NCI-H2081 (cell line): Measurements from ENCODE around the gene ICAM1.
"Not testable (repeated sequence)": the region's sequence is repeated elsewhere in the genome, so short reads cannot be mapped to it uniquely, and the experiment has no call there.

Experiments
- DNase-seq, 2 experiments: peaks; one replicate each; lab custom pipeline; 2025; lab: John Stamatoyannopoulos, UW

ICAM1 gene

DNA sequence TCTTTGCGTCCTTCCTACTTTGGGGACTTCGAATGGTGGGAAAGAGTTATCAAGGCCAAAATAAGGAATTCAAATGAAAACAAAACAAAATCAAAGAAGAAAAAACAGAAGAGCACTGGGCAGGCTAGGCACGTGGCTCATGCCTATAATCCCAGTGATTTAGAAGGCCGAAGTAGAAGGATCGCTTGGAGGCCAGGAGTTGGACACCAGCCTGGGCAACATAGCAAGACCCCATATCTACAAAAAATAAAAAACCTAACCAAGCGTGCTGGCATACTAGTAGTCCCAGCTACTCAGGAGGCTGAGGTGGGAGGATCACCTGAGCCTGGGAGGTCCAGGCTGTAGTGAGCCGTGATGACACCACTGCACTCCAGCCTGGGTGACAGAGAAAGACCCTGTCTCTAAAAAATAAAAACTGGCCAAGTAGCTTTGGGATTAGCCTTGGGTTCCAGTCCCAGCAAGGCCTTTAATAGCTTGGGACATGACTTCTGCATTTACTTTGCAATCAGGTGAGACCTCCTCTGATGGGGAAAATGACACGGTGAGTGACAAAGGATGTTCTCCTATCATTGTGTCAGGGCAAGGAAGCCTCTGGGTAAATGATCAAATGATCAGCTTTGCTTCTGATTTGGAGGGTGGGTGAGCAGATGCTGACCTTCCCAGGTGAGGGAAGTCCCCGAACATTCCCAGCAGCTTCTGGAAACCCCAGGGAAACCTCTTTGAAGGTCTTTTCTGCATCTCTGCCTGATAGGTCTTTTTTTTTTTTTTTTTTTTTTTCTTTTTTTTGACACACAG is 7.1 kb downstream of the ICAM1 start:
- no peak for DNase-seq

DNA sequence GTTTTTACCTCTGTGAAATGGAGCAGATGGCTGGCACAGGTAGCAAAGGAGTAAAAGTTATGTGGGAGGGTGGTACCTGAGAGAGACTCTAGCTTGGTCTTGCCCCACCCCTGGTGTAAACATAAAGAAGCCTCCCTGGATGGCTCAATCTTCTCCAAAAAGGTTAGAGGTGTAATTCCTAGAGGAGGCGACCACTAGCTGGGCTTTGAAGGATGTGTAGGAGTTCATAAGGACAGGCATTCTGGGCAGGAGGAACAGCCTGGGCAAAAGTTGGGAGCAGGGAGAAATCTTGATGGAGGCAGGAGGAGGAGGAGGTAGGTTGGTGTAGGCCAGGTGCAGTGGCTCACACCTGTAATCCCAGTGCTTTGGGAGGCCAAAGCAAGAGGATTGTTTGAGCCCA is 8.0 kb downstream of the ICAM1 start:
- DNase-seq: no peak

DNA sequence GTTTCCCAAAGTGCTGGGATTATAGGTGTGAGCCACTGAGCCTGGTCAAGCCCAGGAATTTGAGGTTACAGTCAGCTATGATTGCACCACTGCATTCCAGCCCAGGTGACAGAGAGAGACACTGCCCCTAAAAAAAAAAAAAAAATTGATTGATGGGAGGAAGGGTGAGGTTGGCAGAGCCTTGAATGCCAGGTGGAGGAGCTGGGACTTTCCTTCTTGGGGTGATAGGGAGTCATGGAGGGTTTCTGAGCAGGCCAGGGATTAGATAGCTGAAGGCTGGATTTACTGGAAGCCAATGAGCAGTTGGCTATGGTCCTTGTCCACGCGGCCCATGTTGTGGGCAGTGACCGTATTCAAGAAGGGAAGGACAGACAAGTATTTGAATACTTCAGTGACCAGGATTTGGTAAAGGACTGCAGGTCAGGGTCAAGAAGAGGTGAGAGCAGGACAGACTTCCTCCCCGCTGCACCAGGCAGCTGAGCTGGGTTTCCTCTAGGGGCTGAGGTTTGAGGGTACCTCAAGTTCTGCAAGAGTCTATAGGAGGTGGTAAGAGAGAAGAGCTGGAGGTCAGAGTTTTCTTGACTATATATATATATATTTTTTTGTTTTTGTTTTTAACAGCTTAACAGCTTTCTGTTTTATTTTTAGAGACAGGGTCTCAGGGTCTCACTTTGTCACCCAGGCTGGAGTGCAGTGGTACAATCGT is 9.0 kb downstream of the ICAM1 start:
- no peak for DNase-seq

DNA sequence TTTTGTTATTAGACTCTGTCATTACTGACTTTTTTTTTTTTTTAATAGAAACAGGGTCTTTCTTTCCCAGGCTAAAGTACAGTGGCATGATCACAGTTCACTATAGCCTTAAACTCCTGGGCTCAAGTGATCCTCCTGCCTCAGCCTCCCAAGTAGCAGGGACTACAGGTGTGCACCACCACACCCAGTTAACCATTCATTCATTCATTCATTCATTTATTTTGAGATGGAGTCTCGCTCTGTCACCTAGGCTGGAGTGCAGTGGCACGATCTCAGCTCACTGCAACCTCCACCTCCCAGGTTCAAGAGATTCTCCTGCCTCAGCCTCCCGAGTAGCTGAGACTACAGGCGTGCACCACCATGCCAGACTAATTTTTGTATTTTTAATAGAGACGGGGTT is 11.1 kb downstream of the ICAM1 start:
- not testable (repeated sequence) for DNase-seq

DNA sequence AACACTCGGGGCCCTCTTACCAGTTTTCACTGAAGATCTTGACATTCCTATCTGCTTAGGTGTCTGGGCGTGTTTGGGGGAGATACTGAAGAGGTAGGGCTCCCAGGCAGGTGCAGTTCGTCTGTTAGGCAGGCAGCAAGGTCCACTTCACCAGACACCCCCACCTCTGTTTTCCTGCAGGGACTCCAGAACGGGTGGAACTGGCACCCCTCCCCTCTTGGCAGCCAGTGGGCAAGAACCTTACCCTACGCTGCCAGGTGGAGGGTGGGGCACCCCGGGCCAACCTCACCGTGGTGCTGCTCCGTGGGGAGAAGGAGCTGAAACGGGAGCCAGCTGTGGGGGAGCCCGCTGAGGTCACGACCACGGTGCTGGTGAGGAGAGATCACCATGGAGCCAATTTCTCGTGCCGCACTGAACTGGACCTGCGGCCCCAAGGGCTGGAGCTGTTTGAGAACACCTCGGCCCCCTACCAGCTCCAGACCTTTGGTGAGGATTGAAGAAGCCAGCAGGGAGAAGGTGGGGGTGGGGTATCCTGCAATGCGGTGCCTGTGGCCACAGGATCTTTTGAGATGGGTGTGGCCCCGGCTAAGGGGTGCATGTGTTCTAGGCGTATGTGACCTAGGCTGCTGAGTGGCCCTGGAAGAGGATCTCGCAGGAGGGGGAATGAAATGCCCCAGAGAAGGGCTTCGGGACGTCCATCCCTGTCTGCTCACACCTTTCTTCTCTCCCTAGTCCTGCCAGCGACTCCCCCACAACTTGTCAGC is 12.6 kb downstream of the ICAM1 start:
- no peak for DNase-seq

DNA sequence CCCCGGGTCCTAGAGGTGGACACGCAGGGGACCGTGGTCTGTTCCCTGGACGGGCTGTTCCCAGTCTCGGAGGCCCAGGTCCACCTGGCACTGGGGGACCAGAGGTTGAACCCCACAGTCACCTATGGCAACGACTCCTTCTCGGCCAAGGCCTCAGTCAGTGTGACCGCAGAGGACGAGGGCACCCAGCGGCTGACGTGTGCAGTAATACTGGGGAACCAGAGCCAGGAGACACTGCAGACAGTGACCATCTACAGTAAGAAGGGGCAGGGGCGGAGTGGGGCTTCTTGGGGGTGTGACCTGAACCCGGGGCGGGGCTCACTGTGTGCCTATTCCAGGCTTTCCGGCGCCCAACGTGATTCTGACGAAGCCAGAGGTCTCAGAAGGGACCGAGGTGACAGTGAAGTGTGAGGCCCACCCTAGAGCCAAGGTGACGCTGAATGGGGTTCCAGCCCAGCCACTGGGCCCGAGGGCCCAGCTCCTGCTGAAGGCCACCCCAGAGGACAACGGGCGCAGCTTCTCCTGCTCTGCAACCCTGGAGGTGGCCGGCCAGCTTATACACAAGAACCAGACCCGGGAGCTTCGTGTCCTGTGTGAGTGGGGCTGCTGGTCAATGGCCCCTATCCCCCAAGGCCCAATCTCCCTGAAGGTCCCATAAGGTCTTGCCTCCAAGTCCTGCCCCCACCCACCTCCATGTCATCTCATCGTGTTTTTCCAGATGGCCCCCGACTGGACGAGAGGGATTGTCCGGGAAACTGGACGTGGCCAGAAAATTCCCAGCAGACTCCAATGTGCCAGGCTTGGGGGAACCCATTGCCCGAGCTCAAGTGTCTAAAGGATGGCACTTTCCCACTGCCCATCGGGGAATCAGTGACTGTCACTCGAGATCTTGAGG is 13.4 kb downstream of the ICAM1 start:
- no peak for DNase-seq

DNA sequence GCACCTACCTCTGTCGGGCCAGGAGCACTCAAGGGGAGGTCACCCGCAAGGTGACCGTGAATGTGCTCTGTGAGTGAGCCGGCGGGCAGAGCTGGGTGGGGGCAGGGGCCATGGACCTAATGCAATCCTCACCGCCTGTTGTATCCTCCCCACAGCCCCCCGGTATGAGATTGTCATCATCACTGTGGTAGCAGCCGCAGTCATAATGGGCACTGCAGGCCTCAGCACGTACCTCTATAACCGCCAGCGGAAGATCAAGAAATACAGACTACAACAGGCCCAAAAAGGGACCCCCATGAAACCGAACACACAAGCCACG is 14.0 kb downstream of the ICAM1 start:
- DNase-seq: no peak

DNA sequence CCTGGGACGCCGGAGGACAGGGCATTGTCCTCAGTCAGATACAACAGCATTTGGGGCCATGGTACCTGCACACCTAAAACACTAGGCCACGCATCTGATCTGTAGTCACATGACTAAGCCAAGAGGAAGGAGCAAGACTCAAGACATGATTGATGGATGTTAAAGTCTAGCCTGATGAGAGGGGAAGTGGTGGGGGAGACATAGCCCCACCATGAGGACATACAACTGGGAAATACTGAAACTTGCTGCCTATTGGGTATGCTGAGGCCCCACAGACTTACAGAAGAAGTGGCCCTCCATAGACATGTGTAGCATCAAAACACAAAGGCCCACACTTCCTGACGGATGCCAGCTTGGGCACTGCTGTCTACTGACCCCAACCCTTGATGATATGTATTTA is 14.5 kb downstream of the ICAM1 start:
- DNase-seq: no peak

DNA sequence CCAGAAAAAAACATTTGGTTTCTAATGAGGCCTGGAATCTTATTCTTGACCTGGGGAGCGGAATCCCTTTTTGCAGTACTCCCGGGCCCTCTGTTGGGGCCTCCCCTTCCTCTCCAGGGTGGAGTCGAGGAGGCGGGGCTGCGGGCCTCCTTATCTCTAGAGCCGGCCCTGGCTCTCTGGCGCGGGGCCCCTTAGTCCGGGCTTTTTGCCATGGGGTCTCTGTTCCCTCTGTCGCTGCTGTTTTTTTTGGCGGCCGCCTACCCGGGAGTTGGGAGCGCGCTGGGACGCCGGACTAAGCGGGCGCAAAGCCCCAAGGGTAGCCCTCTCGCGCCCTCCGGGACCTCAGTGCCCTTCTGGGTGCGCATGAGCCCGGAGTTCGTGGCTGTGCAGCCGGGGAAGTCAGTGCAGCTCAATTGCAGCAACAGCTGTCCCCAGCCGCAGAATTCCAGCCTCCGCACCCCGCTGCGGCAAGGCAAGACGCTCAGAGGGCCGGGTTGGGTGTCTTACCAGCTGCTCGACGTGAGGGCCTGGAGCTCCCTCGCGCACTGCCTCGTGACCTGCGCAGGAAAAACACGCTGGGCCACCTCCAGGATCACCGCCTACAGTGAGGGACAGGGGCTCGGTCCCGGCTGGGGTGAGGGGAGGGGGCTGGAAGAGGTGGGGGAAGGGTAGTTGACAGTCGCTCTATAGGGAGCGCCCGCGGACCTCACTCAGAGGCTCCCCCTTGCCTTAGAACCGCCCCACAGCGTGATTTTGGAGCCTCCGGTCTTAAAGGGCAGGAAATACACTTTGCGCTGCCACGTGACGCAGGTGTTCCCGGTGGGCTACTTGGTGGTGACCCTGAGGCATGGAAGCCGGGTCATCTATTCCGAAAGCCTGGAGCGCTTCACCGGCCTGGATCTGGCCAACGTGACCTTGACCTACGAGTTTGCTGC is 16.1 kb downstream of the ICAM1 start, which contains the start of gene ICAM4:
ICAM4 (plus strand) TSS at position 153 of the 935 bp plus-strand sequence; CDS start at position 211, 58 bp downstream.
- DNase-seq: no peak

DNA sequence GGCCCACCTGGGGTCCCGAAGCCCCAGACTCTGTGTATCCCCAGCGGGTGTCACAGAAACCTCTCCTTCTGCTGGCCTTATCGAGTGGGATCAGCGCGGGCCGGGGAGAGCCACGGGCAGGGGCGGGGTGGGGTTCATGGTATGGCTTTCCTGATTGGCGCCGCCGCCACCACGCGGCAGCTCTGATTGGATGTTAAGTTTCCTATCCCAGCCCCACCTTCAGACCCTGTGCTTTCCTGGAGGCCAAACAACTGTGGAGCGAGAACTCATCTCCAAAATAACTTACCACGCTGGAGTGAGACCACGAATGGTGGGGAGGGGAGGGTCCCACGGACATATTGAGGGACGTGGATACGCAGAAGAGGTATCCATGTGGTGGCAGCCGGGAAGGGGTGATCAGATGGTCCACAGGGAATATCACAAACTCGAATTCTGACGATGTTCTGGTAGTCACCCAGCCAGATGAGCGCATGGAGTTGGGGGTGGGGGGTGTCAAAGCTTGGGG is 17.8 kb downstream of the ICAM1 start:
- peak; percentile 33 to 48 for DNase-seq

DNA sequence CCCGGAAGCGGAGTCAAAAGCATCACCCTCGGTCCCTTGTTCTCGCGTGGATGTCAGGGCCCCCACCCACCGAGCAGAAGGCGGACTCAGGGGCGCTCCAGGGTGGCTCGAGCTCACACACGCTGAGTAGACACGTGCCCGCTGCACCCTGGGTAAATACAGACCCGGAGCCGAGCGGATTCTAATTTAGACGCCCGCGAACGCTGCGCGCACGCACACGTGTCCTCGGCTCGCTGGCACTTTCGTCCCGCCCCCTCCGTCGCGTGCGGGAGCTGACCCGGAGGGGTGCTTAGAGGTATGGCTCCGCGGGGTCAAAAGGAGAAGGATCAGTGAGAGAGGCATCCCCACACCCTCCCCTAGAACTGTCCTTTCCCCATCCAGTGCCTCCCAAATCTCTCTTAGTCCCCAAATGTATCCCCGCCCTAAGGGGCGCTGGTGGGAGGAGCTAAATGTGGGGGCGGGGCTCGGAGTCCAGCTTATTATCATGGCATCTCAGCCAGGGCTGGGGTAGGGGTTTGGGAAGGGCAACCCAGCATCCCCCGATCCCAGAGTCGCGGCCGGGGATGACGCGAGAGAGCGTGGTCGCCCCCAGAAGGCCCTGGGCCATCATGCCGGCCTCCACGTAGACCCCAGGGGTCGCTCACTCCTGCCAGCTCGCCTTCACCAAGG is 18.4 kb downstream of the ICAM1 start:
- DNase-seq: peak; percentile 60 to 69

DNA sequence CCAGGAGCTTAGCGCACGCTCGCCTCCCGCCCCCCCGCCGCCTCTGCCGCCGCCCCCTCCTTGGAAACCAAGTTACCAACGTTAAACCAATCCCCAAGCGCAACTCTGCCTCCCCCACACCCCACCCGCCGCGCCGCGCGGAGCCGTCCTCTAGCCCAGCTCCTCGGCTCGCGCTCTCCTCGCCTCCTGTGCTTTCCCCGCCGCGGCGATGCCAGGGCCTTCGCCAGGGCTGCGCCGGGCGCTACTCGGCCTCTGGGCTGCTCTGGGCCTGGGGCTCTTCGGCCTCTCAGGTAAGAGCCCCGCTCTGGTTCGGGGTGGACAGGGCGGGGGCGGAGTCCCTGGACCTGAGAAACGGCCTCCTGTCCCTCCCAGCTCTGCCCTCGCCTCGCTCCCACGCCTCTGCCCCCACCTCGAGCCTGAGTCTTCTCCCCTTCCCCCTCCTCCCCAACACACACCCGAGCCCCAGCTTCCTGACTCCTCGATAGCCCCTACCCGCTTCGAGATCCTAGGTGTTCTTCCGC is 19.0 kb downstream of the ICAM1 start, which contains the start of gene ICAM5:
ICAM5 (plus strand) TSS at position 117 of the 521 bp plus-strand sequence; CDS start at position 209, 92 bp downstream.
- DNase-seq: peak; percentile 43 to 47

DNA sequence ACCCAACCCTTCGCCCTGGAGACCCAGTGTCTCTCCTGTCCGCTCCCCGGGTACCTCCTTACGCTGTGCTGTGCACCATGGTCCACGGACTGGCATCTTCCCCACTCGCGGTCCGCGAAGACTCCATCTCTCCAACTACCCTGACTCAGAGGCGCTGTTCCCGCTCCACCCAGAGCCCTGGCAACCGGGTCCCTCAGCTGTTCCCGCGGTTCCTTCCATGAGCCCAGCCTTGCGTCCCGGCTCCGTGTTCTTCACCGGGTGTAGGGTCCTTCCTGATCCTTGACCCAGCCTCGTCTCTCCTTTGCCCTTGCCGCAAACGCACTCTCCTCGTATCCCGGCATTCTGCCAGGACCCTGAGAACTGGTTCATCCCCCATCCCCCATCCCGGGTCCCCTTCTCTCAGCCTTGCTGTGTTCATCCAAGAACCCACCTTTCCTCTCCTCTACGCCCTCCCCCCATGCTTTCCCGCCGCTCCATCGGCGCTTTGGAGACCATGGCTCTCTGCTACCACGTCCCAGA is 19.5 kb downstream of the ICAM1 start:
- no peak for DNase-seq

DNA sequence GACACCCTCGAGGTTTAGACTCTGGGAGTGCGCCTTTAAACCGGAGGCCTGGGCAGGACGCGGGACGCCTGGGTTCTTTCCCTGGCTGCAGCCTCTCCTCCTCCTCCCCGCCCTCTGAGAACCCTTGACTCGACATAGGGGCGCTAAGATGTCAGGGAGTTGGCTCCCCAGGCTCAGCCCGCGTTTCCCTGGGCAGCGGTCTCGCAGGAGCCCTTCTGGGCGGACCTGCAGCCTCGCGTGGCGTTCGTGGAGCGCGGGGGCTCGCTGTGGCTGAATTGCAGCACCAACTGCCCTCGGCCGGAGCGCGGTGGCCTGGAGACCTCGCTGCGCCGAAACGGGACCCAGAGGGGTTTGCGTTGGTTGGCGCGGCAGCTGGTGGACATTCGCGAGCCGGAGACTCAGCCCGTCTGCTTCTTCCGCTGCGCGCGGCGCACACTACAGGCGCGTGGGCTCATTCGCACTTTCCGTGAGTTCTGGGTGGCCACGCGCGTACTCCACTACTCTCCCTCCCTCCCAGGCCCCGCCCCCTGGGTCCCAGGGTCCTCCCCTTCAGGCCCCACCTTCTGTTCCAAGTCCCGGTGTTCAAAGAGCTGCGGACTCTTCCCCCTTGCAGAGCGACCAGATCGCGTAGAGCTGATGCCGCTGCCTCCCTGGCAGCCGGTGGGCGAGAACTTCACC is 20.1 kb downstream of the ICAM1 start:
- DNase-seq: no peak

DNA sequence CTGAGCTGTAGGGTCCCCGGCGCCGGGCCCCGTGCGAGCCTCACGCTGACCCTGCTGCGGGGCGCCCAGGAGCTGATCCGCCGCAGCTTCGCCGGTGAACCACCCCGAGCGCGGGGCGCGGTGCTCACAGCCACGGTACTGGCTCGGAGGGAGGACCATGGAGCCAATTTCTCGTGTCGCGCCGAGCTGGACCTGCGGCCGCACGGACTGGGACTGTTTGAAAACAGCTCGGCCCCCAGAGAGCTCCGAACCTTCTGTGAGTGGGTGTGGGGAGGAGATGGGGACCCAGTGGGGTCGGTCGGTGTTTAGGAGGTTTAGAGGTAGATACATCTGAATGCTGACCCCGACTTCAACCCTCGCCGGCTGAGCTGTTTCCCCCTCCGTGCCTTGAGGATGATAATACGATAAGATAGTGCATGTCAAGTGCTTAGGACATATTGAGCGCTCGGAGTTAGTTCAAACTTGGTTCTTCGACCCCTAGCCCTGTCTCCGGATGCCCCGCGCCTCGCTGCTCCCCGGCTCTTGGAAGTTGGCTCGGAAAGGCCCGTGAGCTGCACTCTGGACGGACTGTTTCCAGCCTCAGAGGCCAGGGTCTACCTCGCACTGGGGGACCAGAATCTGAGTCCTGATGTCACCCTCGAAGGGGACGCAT is 20.8 kb downstream of the ICAM1 start:
- DNase-seq: no peak

DNA sequence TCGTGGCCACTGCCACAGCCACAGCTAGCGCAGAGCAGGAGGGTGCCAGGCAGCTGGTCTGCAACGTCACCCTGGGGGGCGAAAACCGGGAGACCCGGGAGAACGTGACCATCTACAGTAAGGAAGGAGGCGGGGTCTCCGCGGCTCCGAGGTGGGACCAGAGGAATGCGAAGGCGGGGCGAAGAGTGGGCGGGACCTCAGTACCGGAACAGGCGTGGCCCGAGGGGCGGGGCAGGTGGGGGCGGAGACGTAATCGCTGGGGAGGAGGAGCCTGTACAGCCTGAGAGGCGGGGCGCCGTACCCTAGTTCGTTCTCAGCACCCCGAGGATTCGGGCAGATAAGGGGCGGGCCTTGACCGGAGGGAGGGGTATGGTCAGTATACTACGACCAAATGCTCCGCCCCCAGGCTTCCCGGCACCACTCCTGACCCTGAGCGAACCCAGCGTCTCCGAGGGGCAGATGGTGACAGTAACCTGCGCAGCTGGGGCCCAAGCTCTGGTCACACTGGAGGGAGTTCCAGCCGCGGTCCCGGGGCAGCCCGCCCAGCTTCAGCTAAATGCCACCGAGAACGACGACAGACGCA is 21.4 kb downstream of the ICAM1 start:
- peak in 1 of 2 experiments; percentile 36 for DNase-seq

DNA sequence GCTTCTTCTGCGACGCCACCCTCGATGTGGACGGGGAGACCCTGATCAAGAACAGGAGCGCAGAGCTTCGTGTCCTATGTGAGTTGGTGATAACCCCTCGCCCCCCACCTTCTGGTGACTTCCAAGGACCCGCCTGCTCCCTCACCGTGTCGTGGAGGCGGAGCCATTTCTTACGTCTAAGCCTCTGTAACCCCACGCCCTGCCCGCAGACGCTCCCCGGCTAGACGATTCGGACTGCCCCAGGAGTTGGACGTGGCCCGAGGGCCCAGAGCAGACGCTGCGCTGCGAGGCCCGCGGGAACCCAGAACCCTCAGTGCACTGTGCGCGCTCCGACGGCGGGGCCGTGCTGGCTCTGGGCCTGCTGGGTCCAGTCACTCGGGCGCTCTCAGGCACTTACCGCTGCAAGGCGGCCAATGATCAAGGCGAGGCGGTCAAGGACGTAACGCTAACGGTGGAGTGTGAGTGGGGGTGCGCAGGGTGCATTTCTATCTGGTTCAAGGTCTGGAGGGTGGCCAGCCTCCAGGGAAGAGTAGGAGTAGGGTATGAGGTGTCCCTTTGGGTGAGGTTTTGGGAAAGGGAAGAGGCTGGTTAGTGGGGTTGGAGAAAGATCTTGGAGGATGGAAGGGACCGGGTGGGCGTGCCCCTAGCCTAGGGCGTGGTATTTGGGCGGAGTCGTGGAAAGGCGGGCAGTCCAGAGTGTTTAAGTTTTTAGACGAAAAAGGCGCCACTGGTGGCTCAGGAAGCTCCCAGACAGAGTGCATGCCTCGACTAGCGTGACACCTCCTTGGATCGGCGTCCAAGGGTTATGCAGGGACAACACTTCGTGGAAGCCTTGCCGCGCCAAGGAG is 22.1 kb downstream of the ICAM1 start:
- DNase-seq: no peak
